Gastroesophageal sphincter (tissue), 4 donors: Measurements from ENCODE around the gene VPS11. TPM values are rescaled to one million over a fixed set of nuclear protein-coding genes. Genes with fewer than 3 reads are reported as not detected.

Source experiments
- ATAC-seq: fragments of 150-250 bp; one replicate; pipeline ENCODE4 v1.9.1; 2016; ENCODE audit warnings: mild to moderate bottlenecking, moderate library complexity
- H3K27ac ChIP-seq, 4 donors: fragments of 200-600 bp; sonication (generic) in 3 of 4; 1 replicate in 3 of 4; 2 replicates in 1 of 4; pipeline ENCODE4 v1.5.1; 2016 to 2019
- H3K27me3 ChIP-seq: fragments of 200-600 bp; sonication (generic); one replicate; pipeline ENCODE4 v1.5.1; 2019
- H3K36me3 ChIP-seq, 2 donors: fragments of 200-600 bp; sonication (generic); one replicate each; pipeline ENCODE4 v1.5.1; 2019; ENCODE audit warnings: control low read depth in 1 of 2
- H3K4me1 ChIP-seq, 3 donors: fragments of 200-600 bp; sonication (generic); 1 replicate in 2 of 3; 2 replicates in 1 of 3; pipeline ENCODE4 v1.5.1; 2016 to 2019; ENCODE audit warnings: control low read depth in 2 of 3
- H3K4me3 ChIP-seq, 2 donors: fragments of 200-600 bp; sonication (generic); one replicate each; pipeline ENCODE4 v1.5.1; 2019; ENCODE audit warnings: mild to moderate bottlenecking in 1 of 2, moderate library complexity in 1 of 2
- H3K9me3 ChIP-seq, 3 donors: fragments of 200-600 bp; sonication (generic); one replicate each; pipeline ENCODE4 v1.5.1; 2017 to 2019; ENCODE audit warnings: control low read depth in 2 of 3
- CTCF ChIP-seq, 4 experiments: fragments of 200-600 bp in 2 of 4; fragments of 450-650 bp in 2 of 4; sonication (generic) in 1 of 4; IDR thresholded peaks; one replicate each; pipeline ENCODE4 v1.5.1; 2017 to 2019; ENCODE audit warnings: antibody characterized with exemption in 4 of 4, mild to moderate bottlenecking in 2 of 4, moderate library complexity in 2 of 4
- EP300 ChIP-seq: sonication (generic); formaldehyde crosslinking; IDR thresholded peaks from one replicate; pipeline ENCODE4 v1.6.1; 2017; ENCODE audit warnings: antibody characterized with exemption, mild to moderate bottlenecking
- POLR2A ChIP-seq, 2 donors: fragments of 450-650 bp; IDR thresholded peaks; one replicate each; pipeline ENCODE4 v1.6.1; 2017; ENCODE audit warnings: antibody characterized with exemption in 2 of 2, mild to moderate bottlenecking in 2 of 2, moderate library complexity in 1 of 2
- POLR2AphosphoS5 ChIP-seq: sonication (generic); formaldehyde crosslinking; IDR thresholded peaks from one replicate; pipeline ENCODE4 v1.6.1; 2017; ENCODE audit warnings: antibody characterized with exemption
- WGBS, 2 donors: methylation state at CpG; one replicate each; pipeline ENCODE4 v1.1.5; 2018; ENCODE audit warnings: low coverage in 1 of 2; 5-methylcytosine and 5-hydroxymethylcytosine counted together
- total RNA-seq, 4 donors: library from RNA; depleted of rRNA; stranded (reverse); fragments of >200 nt; gene quantifications; one replicate each; pipeline ENCODE4 v1.1.0, GENCODE V29; 2016

Gene VPS11
- total RNA-seq, 4 donors from 2014 or later, result 23.9 to 45.6 (median 35.8) TPM

GRCh38 chr11:119112314-119113020 is 44.8 kb downstream of the VPS11 start:
- 92 to 98% methylated on average over 2 to 7 of the region's 12 CpGs for WGBS, 2 donors
- Histone ChIP-seq H3K36me3 (peaks cover 0 to 64% of the 10 kb centered on the region in 2 donors), H3K27ac (no peak overlapping the region), H3K9me3 (no peaks in the 10 kb centered on the region), H3K4me1 (peaks cover 0 to 26% (median 6%) of the 10 kb centered on the region in 3 donors), H3K4me3 (no peak overlapping the region), H3K27me3 (no peaks in the 10 kb centered on the region)
- ATAC-seq, result no peak
- TF ChIP-seq POLR2AphosphoS5 (no peak), CTCF (IDR thresholded peaks at IDR 0.05) (no peak)

- no CpG with 5 or more reads among the region's 9 CpGs for WGBS, 2 donors
- H3K9me3 ChIP-seq, result no peaks in the 10 kb centered on the region
- H3K27me3 ChIP-seq, result no peaks in the 10 kb centered on the region
- H3K4me3 ChIP-seq, result no peak overlapping the region
- ATAC-seq, result no peak
- H3K27ac ChIP-seq, result no peak overlapping the region
- H3K36me3 ChIP-seq, result peaks cover 0 to 64% of the 10 kb centered on the region in 2 donors
- H3K4me1 ChIP-seq, result peaks cover 0 to 17% (median under 1%) of the 10 kb centered on the region in 3 donors
- no peak for TF ChIP-seq CTCF (IDR thresholded peaks at IDR 0.05)
- TF ChIP-seq POLR2A (IDR thresholded peaks at IDR 0.05), result no peak
- TF ChIP-seq EP300, result no peak
- no peak for TF ChIP-seq POLR2AphosphoS5
Observed at GRCh38 chr11:119113716-119114115, 46.1 kb downstream of the VPS11 start.

DNA sequence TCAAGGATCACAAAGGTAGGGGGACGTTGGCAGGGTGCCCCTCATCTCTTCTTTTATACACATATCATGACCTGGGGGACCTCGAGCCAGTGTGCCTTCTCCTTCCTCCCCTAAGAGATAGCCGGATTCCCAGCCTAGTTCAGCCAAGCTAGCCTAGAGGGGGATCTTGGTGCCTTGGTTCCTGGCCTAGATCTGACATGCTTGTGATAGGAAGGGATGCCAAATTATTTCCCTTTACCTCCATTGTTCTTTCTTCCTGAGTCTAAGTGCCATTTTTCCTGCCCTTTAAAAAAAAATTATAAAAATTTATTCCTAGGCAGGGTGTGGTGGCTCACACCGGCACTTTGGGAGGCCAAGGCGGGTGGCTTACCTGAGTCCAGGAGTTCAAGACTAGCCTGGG is 46.7 kb downstream of the VPS11 start:
- WGBS, 2 donors, result no CpG with 5 or more reads among the region's 5 CpGs
- H3K36me3 ChIP-seq, result peaks cover 0 to 64% of the 10 kb centered on the region in 2 donors
- no peak overlapping the region for H3K4me3 ChIP-seq
- TF ChIP-seq POLR2AphosphoS5 (no peak), POLR2A (IDR thresholded peaks at IDR 0.05) (no peak), CTCF (IDR thresholded peaks at IDR 0.05) (no peak), EP300 (no peak)
- ATAC-seq, result no peak
- no peaks in the 10 kb centered on the region for H3K27me3 ChIP-seq
- peaks cover 0 to 11% (median 0%) of the 10 kb centered on the region in 3 donors for H3K4me1 ChIP-seq
- H3K27ac ChIP-seq, result no peak overlapping the region
- no peaks in the 10 kb centered on the region for H3K9me3 ChIP-seq

DNA sequence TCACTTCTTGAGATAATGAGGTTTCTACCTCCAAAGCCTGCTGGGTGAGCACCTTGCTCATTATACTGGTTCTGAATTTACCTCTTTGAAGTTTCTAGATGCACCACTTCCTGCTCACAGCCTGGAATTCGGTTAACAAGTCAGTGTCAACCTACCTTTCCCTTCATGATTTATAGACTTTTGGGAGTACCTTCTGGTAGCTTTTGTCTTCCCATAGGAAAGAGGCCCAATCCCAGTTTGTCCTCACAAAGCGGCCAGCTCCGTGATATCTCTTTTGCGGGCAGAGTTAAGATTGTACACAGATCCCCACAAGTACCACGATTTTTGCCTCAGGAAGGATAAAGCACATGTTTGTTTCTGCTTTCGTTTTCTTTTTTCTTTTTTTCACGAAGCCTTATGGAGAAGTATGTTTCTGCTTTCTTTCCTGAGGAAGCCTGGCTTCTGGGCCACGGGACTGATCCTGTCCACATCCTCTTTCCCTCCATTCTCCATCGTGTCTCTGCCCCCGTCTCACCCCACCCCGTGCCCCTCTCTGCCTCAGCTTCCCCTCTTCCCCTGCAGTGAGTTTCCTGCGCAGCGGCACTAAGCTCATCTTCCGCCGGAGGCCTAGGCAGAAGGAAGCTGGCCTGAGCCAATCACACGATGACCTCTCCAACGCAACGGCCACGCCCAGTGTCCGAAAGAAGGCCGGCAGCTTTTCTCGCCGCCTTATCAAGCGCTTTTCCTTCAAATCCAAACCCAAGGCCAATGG is 48.0 kb downstream of the VPS11 start:
- ATAC-seq, result peak; percentile 24

More for the DNA sequence above, 48.0 kb downstream of the VPS11 start:
- H3K36me3 ChIP-seq, result peaks cover 0 to 62% of the 10 kb centered on the region in 2 donors
- H3K4me1 ChIP-seq, result peaks cover 0 to 4% (median 0%) of the 10 kb centered on the region in 3 donors
- H3K4me3 ChIP-seq, result no peak overlapping the region
- WGBS, 2 donors, result 55 to 60% methylated on average over 16 to 22 of the region's 24 CpGs
- no peaks in the 10 kb centered on the region for H3K27me3 ChIP-seq
- peak overlapping the region in 2 of 4 donors; percentile 11 to 20 for H3K27ac ChIP-seq
- H3K9me3 ChIP-seq, result no peaks in the 10 kb centered on the region
- TF ChIP-seq POLR2A (IDR thresholded peaks at IDR 0.05) (no peak), CTCF (IDR thresholded peaks at IDR 0.05) (no peak), EP300 (no peak), POLR2AphosphoS5 (no peak)
